CD4-positive, alpha-beta T cell treated with Interleukin-17A for 1 hour (primary cell): ENCODE data around the gene PTPRD.

ENCODE experiments used
- DNase-seq: peaks from one replicate; pipeline ENCODE4 v3.0.0-alpha.2; 2020

The PTPRD gene

GRCh38 chr9:8733131-8733954, 1879.5 kb downstream of the PTPRD start:
- no peak for DNase-seq

- no peak for DNase-seq
Measured at GRCh38 chr9:8732367-8733075, 1880.3 kb downstream of the PTPRD start.

- no peak for DNase-seq
Measured at GRCh38 chr9:8730618-8731017, 1882.2 kb downstream of the PTPRD start.

- no peak for DNase-seq
Measured at GRCh38 chr9:8728910-8729309, 1883.9 kb downstream of the PTPRD start.

- no peak for DNase-seq
Measured at GRCh38 chr9:8727191-8727590, 1885.6 kb downstream of the PTPRD start.

GRCh38 chr9:8726692-8727091, 1886.1 kb downstream of the PTPRD start:
- DNase-seq = no peak

- no peak for DNase-seq
Measured at GRCh38 chr9:8725635-8726034, 1887.2 kb downstream of the PTPRD start.

GRCh38 chr9:8724284-8725018, 1888.4 kb downstream of the PTPRD start:
- no peak for DNase-seq

- DNase-seq = no peak
Measured at GRCh38 chr9:8723195-8723594, 1889.6 kb downstream of the PTPRD start.

GRCh38 chr9:8719833-8720486, 1892.8 kb downstream of the PTPRD start:
- DNase-seq = no peak

- DNase-seq = no peak
Measured at GRCh38 chr9:8718121-8718725, 1894.6 kb downstream of the PTPRD start.

- no peak for DNase-seq
Measured at GRCh38 chr9:8717146-8717545, 1895.7 kb downstream of the PTPRD start.

GRCh38 chr9:8715788-8716187, 1897.0 kb downstream of the PTPRD start:
- no peak for DNase-seq

GRCh38 chr9:8713811-8714165, 1899.0 kb downstream of the PTPRD start:
- no peak for DNase-seq

- DNase-seq = no peak
Measured at GRCh38 chr9:8713149-8713810, 1899.5 kb downstream of the PTPRD start.

- no peak for DNase-seq
Measured at GRCh38 chr9:8709731-8710130, 1903.1 kb downstream of the PTPRD start.

- no peak for DNase-seq
Measured at GRCh38 chr9:8708728-8709127, 1904.1 kb downstream of the PTPRD start.

- DNase-seq = no peak
Measured at GRCh38 chr9:8706998-8707397, 1905.8 kb downstream of the PTPRD start.

GRCh38 chr9:8706531-8706930, 1906.3 kb downstream of the PTPRD start:
- no peak for DNase-seq

GRCh38 chr9:8705861-8706260, 1906.9 kb downstream of the PTPRD start:
- no peak for DNase-seq

- no peak for DNase-seq
Measured at GRCh38 chr9:8703904-8704303, 1908.9 kb downstream of the PTPRD start.

GRCh38 chr9:8701904-8702303, 1910.9 kb downstream of the PTPRD start:
- DNase-seq = no peak
